SK-N-SH (cell line): Measurements from ENCODE around the gene FBN1. TPM values are rescaled to one million over a fixed set of nuclear protein-coding genes. Genes with fewer than 3 reads are reported as not detected.
A peak's percentile ranks its signal among the peaks of the same experiment; 100 is the strongest.

Source experiments
- CTCF ChIA-PET: fragments of 300-600, 350-600 bp; formaldehyde crosslinking; extraction: SDS; loops from one replicate; lab custom pipeline; 2021; lab: Yijun Ruan, JAX
- POLR2A ChIA-PET: fragments of 350-600 bp; sonication (Branson Sonifier 250); formaldehyde crosslinking; extraction: SDS; loops from one replicate; lab custom pipeline; 2020; ENCODE audit warnings: antibody characterized with exemption, inconsistent platforms; lab: Yijun Ruan, JAX
- DNase-seq: peaks from one replicate; pipeline ENCODE4 v3.0.0; 2012
- H2AFZ ChIP-seq: fragments of 200-600 bp; sonication (generic); 2 replicates; pipeline ENCODE4 v1.8.1; 2016; ENCODE audit warnings: antibody characterized with exemption, mild to moderate bottlenecking, low read depth
- H3F3A ChIP-seq: fragments of 200-600 bp; sonication (generic); replicated peaks from 2 replicates; pipeline ENCODE3; 2016; ENCODE audit warnings: antibody characterized with exemption, mild to moderate bottlenecking; ENCODE audit not compliant: insufficient read depth
- H3K27ac ChIP-seq, 2 experiments: fragments of 200-500 bp in 1 of 2; fragments of 200-600 bp in 1 of 2; sonication (Bioruptor generic) in 1 of 2; sonication (generic), shearing (Covaris generic) in 1 of 2; 2 replicates each; pipeline versions ENCODE4 v1.5.1 to v1.6.1; 2014 to 2016; ENCODE audit warnings: low read depth in 2 of 2, inconsistent platforms in 1 of 2, low read length in 1 of 2, mild to moderate bottlenecking in 1 of 2, mixed read lengths in 1 of 2
- H3K27me3 ChIP-seq: fragments of 200-600 bp; sonication (generic), shearing (Covaris generic); 2 replicates; pipeline ENCODE4 v1.6.1; 2016; ENCODE audit warnings: mixed run types; ENCODE audit not compliant: insufficient read depth
- H3K36me3 ChIP-seq, 2 experiments: fragments of 200-500 bp in 1 of 2; fragments of 200-600 bp in 1 of 2; sonication (Bioruptor generic) in 1 of 2; sonication (generic) in 1 of 2; replicated peaks in 1 of 2; 2 replicates each; pipeline versions ENCODE3 to v1.5.1; 2014 to 2016; ENCODE audit warnings: low read length in 1 of 2, mild to moderate bottlenecking in 1 of 2; ENCODE audit not compliant: insufficient read depth in 2 of 2, control insufficient read depth in 1 of 2
- H3K4me1 ChIP-seq, 2 experiments: fragments of 200-500 bp in 1 of 2; fragments of 200-600 bp in 1 of 2; sonication (Bioruptor generic) in 1 of 2; sonication (generic), shearing (Covaris generic) in 1 of 2; 2 replicates each; pipeline versions ENCODE4 v1.5.1 to v1.6.1; 2014 to 2016; ENCODE audit warnings: low read depth in 1 of 2, low read length in 1 of 2, mixed run types in 1 of 2; ENCODE audit not compliant: insufficient read depth in 2 of 2, control insufficient read depth in 1 of 2
- H3K4me2 ChIP-seq: fragments of 200-600 bp; sonication (generic), shearing (Covaris generic); 2 replicates; pipeline ENCODE4 v1.6.1; 2017; ENCODE audit warnings: mixed run types
- H3K4me3 ChIP-seq, 2 experiments: fragments of 200-500 bp in 1 of 2; fragments of 200-600 bp in 1 of 2; sonication (Bioruptor generic) in 1 of 2; sonication (generic), shearing (Covaris generic) in 1 of 2; 2 replicates each; pipeline versions ENCODE4 v1.5.1 to v1.8.1; 2014 to 2016; ENCODE audit warnings: low read depth in 2 of 2, inconsistent platforms in 1 of 2, low read length in 1 of 2, mild to moderate bottlenecking in 1 of 2, mixed read lengths in 1 of 2, moderate library complexity in 1 of 2
- H3K79me2 ChIP-seq: fragments of 200-600 bp; sonication (generic); 2 replicates; pipeline ENCODE4 v1.8.1; 2017; ENCODE audit warnings: mild to moderate bottlenecking; ENCODE audit not compliant: insufficient read depth
- H3K9ac ChIP-seq: fragments of 200-600 bp; sonication (generic); 2 replicates; pipeline ENCODE4 v1.6.1; 2017; ENCODE audit warnings: mixed run types
- H3K9me2 ChIP-seq: fragments of 200-600 bp; sonication (generic); 2 replicates; pipeline ENCODE4 v1.6.1; 2017; ENCODE audit warnings: mixed run types
- H3K9me3 ChIP-seq: fragments of 200-600 bp; sonication (generic); 2 replicates; pipeline ENCODE4 v1.6.1; 2017; ENCODE audit warnings: mixed run types, mild to moderate bottlenecking, moderate library complexity
- H4K20me1 ChIP-seq: fragments of 200-600 bp; sonication (generic); 2 replicates; pipeline ENCODE4 v1.6.1; 2017; ENCODE audit warnings: mild to moderate bottlenecking, mixed run types; ENCODE audit not compliant: insufficient read depth
- CHD2 ChIP-seq: fragments of 150-350 bp; IDR thresholded peaks from 2 replicates; pipeline ENCODE4 v1.6.1; 2018; ENCODE audit warnings: low read length; ENCODE audit not compliant: partially characterized antibody
- MXI1 ChIP-seq: IDR thresholded peaks from 2 replicates; pipeline ENCODE4 v1.6.1; 2012; ENCODE audit warnings: mild to moderate bottlenecking, low read depth, low read length, improper control_type of control experiment
- RAD21 ChIP-seq: IDR thresholded peaks from 2 replicates; pipeline ENCODE4 v1.6.1; 2012; ENCODE audit warnings: mild to moderate bottlenecking, low read length
- RFX5 ChIP-seq: IDR thresholded peaks from 2 replicates; pipeline ENCODE4 v1.6.1; 2012; ENCODE audit warnings: mild to moderate bottlenecking, improper control_type of control experiment, low read length
- RXRA ChIP-seq: IDR thresholded peaks from 2 replicates; pipeline ENCODE4 v1.4.0; 2012; ENCODE audit warnings: low read depth, mild to moderate bottlenecking, borderline replicate concordance
- TAF1 ChIP-seq: IDR thresholded peaks from 2 replicates; pipeline ENCODE4 v1.6.1; 2012; ENCODE audit warnings: low read depth, mild to moderate bottlenecking, low read length, moderate library complexity, borderline replicate concordance
- TCF12 ChIP-seq: IDR thresholded peaks from 2 replicates; pipeline ENCODE4 v1.4.0; 2012
- WGBS: methylation state at CpG from one replicate; pipeline ENCODE4 v1.1.6; 2017; ENCODE audit warnings: low lambda C conversion rate; 5-methylcytosine and 5-hydroxymethylcytosine counted together
- polyA plus RNA-seq, 3 experiments: library from polyadenylated mRNA; depleted of rRNA; stranded (reverse); fragments of >200 nt; gene quantifications; 2 replicates each; pipeline ENCODE4 v1.2.3, GENCODE V29; 2012
- TF ChIP-seq, protein P1 (sequence below): fragments of 150-350 bp; IDR thresholded peaks from 2 replicates; pipeline ENCODE4 v1.6.1; 2016; ENCODE audit warnings: mild to moderate bottlenecking, low read depth, low read length
- TF ChIP-seq, protein P2 (sequence below): IDR thresholded peaks from 2 replicates; pipeline ENCODE4 v1.4.0; 2012; ENCODE audit warnings: low read depth

Gene FBN1
- polyA plus RNA-seq, 1 of the 3 experiments (the other 2 are of a cell fraction), result 248 TPM

DNA sequence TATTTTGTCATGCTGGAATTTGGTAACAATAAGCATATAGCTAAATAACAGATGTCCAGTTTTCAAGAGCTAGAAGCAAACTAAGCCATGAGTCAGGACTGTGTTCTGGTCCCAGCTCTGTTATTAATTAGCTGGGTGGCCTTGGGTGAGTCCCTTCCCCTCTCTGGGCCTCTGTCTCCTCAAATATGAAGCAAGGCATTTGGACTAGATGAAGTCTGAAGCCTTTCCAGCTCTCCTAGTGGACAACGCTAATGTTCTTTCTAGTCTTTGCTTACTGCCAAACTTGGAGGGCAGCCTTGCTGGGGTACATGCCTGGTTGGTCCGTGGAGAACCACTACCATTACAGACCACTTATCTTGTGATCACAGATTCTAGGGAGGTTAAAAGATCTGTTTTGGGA is 186.6 kb downstream of the FBN1 start:
- Histone ChIP-seq H3K79me2 (no peaks in the 10 kb centered on the region), H3K4me1 (no peaks in the 10 kb centered on the region), H3K9me2 (no peaks in the 10 kb centered on the region), H3K4me2 (no peak overlapping the region), H3K9me3 (no peaks in the 10 kb centered on the region), H3K27me3 (no peaks in the 10 kb centered on the region), H4K20me1 (no peaks in the 10 kb centered on the region), H3K4me3 (no peak overlapping the region), H3K27ac (no peak overlapping the region), H2AFZ (no peak overlapping the region), H3K36me3 (peaks cover 95 to 100% of the 10 kb centered on the region in 2 experiments), H3F3A (peaks cover 38% of the 10 kb centered on the region), H3K9ac (no peak overlapping the region)
- ChIA-PET POLR2A (no interaction called here), CTCF (interaction anchor here (1.0 to 1.5 kb wide), 2 partner anchors 25 to 49 kb away, joined by 3 read pairs; no protein-coding TSS in a partner anchor)
- no peak for DNase-seq
- no peak for TF ChIP-seq RAD21
- peak; percentile 24; the same call in 1 of the 2 replicates for TF ChIP-seq TCF12
- WGBS, result 86% methylated on average over 2 of the region's 2 CpGs

DNA sequence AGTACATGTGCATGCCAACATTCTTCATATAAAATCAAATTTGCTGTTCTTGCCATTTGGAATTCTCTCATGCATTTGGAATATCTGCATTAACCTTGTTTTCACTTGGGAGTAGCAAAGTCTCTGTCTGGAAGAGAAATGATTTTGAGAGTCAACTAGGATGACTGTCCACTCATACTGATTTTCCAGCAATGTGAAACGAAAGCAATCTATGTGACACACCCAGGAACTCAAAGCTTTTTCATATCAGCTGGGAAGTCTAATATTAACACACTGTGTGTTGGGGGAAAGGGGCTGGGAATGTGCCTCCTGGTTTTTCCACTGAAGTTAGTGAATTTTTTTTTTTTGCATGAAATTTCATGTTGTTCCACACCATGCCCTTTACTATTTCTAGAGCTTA is 189.4 kb downstream of the FBN1 start:
- H3K4me1 ChIP-seq, result no peaks in the 10 kb centered on the region
- no peak overlapping the region for H2AFZ ChIP-seq
- TF ChIP-seq TAF1 (no peak), RAD21 (no peak)
- TF ChIP-seq, protein P1, sequence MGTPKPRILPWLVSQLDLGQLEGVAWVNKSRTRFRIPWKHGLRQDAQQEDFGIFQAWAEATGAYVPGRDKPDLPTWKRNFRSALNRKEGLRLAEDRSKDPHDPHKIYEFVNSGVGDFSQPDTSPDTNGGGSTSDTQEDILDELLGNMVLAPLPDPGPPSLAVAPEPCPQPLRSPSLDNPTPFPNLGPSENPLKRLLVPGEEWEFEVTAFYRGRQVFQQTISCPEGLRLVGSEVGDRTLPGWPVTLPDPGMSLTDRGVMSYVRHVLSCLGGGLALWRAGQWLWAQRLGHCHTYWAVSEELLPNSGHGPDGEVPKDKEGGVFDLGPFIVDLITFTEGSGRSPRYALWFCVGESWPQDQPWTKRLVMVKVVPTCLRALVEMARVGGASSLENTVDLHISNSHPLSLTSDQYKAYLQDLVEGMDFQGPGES, result no peak
- H3K36me3 ChIP-seq, result peaks cover 89 to 100% of the 10 kb centered on the region in 2 experiments
- peaks cover 9% of the 10 kb centered on the region; the same call in 1 of the 2 replicates for H3K79me2 ChIP-seq
- no peaks in the 10 kb centered on the region for H3K9me2 ChIP-seq
- ChIA-PET CTCF (no interaction called here), POLR2A (no interaction called here)
- H3K4me3 ChIP-seq, result no peak overlapping the region
- no peak overlapping the region for H3K9ac ChIP-seq
- no peak overlapping the region for H3K27ac ChIP-seq
- WGBS, result 94% methylated on average over 1 of the region's 1 CpG
- H3K9me3 ChIP-seq, result no peaks in the 10 kb centered on the region
- peaks cover 36% of the 10 kb centered on the region for H3F3A ChIP-seq
- no peak overlapping the region for H3K4me2 ChIP-seq
- no peaks in the 10 kb centered on the region for H3K27me3 ChIP-seq
- H4K20me1 ChIP-seq, result no peaks in the 10 kb centered on the region
- DNase-seq, result no peak

DNA sequence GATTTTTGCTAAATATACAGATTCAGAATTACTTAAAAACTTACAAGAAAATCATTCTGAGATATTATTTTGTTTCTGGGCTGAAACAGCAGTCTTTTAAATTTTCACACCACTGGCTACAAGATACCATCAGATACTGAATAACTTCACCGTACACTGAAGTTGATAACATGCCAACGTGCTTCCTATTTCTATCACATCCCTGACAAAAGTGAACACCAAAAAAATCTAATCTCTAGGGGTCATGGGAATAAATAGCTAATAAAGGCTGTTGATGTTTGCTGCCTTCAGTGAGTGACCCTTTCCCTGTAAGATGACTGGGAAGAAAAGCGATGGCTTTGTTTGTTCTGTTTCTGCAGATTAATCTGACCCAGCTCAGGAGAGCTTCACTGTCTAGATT is 193.8 kb downstream of the FBN1 start:
- peaks cover 92 to 97% of the 10 kb centered on the region in 2 experiments for H3K36me3 ChIP-seq
- H4K20me1 ChIP-seq, result no peaks in the 10 kb centered on the region
- TF ChIP-seq MXI1 (no peak), CHD2 (no peak), TCF12 (no peak), RFX5 (no peak), RXRA (no peak)
- TF ChIP-seq, protein P2, sequence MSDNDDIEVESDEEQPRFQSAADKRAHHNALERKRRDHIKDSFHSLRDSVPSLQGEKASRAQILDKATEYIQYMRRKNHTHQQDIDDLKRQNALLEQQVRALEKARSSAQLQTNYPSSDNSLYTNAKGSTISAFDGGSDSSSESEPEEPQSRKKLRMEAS, result no peak
- TF ChIP-seq, protein P1, result no peak
- TF ChIP-seq, all 33 proteins: peak for 0
- Histone ChIP-seq H3F3A (peaks cover 45% of the 10 kb centered on the region), H3K9me2 (no peaks in the 10 kb centered on the region), H2AFZ (no peak overlapping the region), H3K4me1 (peaks cover 7 to 19% of the 10 kb centered on the region in 2 experiments; a peak in 3 of 4 replicates), H3K9ac (no peak overlapping the region), H3K4me3 (no peak overlapping the region), H3K79me2 (peaks cover 13% of the 10 kb centered on the region; the same call in 1 of the 2 replicates), H3K27me3 (no peaks in the 10 kb centered on the region), H3K27ac (no peak overlapping the region; a peak in 1 of 4 replicates), H3K9me3 (no peaks in the 10 kb centered on the region), H3K4me2 (no peak overlapping the region)
- POLR2A ChIA-PET, result no interaction called here
- 95% methylated on average over 3 of the region's 3 CpGs for WGBS
- no peak for DNase-seq
- CTCF ChIA-PET, result interaction anchor here (1.0 to 1.1 kb wide), 2 partner anchors 30 to 56 kb away, joined by 3 to 5 read pairs; no protein-coding TSS in a partner anchor
